Ishikawa (cell line): ENCODE results near the gene CHTF18.
A peak's percentile ranks its signal among the peaks of the same experiment; 100 is the strongest.

Experiments
- CEBPB ChIP-seq: IDR thresholded peaks from 2 replicates; pipeline ENCODE4 v1.6.1; 2012
- CREB1 ChIP-seq: IDR thresholded peaks from 2 replicates; pipeline ENCODE4 v1.6.1; 2012; ENCODE audit warnings: low read depth
- EGR1 ChIP-seq: IDR thresholded peaks from 2 replicates; pipeline ENCODE4 v1.6.1; 2012
- EP300 ChIP-seq: IDR thresholded peaks from 2 replicates; pipeline ENCODE4 v1.6.1; 2012; ENCODE audit warnings: borderline replicate concordance
- FOXM1 ChIP-seq: IDR thresholded peaks from 2 replicates; pipeline ENCODE4 v1.6.1; 2012; ENCODE audit warnings: low read depth, borderline replicate concordance
- NFIC ChIP-seq: IDR thresholded peaks from 2 replicates; pipeline ENCODE4 v1.6.1; 2012
- RAD21 ChIP-seq: IDR thresholded peaks from 2 replicates; pipeline ENCODE4 v1.6.1; 2012; ENCODE audit warnings: low read depth
- TAF1 ChIP-seq: IDR thresholded peaks from 2 replicates; pipeline ENCODE4 v1.6.1; 2012; ENCODE audit warnings: low read depth, mild to moderate bottlenecking
- TCF12 ChIP-seq: IDR thresholded peaks from 2 replicates; pipeline ENCODE4 v1.6.1; 2012; ENCODE audit warnings: low read depth
- TEAD4 ChIP-seq: IDR thresholded peaks from 2 replicates; pipeline ENCODE4 v1.6.1; 2012
- YY1 ChIP-seq: IDR thresholded peaks from 2 replicates; pipeline ENCODE4 v1.6.1; 2012; ENCODE audit warnings: low read depth
- ZBTB7A ChIP-seq: IDR thresholded peaks from 2 replicates; pipeline ENCODE4 v1.6.1; 2012; ENCODE audit warnings: low read depth
- TF ChIP-seq, protein P1 (sequence below): IDR thresholded peaks from 2 replicates; pipeline ENCODE4 v1.6.1; 2012
- TF ChIP-seq, protein P2 (sequence below): IDR thresholded peaks from 2 replicates; pipeline ENCODE4 v1.6.1; 2012; ENCODE audit warnings: low read depth, mild to moderate bottlenecking
- TF ChIP-seq, protein P3 (sequence below): IDR thresholded peaks from 2 replicates; pipeline ENCODE4 v1.6.1; 2012

CHTF18 gene

DNA sequence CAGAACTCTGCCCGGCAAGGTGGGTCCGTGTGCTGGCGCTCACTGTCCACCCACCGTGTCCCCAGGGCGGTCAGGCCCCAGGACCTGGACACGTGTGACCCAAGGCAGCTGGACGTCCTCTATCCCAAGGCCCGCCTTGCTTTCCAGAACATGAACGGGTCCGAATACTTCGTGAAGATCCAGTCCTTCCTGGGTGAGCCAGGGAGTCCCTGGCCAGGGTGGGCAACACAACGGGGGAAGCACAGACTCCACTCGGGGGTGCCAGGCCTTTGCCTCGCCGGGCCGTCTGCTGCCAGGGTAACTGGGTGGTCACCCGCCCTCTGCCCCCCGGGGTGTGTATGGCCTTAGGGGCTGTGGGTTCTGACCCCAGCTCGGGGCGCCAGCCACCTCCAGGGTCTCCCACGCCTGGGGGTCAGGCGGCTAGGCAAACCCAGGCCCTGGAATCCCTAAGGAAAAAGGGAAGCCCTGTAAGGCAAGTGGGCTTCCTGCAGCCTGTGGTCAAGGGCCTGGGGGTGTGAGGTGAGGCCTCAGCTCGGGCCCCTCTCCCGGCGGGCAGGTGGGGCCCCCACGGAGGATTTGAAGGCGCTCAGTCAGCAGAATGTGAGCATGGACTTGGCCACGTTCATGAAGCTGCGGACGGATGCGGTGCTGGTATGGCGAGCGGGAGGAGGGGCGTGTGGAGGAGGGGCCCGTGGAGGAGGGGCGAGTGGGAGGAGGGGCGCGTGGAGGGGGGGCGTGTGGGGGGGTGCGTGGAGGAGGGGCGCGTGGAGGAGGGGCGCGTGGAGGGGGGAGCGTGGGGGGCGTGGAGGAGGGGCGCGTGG is 21.4 kb upstream of the CHTF18 start:
- TF ChIP-seq CEBPB, result no peak

DNA sequence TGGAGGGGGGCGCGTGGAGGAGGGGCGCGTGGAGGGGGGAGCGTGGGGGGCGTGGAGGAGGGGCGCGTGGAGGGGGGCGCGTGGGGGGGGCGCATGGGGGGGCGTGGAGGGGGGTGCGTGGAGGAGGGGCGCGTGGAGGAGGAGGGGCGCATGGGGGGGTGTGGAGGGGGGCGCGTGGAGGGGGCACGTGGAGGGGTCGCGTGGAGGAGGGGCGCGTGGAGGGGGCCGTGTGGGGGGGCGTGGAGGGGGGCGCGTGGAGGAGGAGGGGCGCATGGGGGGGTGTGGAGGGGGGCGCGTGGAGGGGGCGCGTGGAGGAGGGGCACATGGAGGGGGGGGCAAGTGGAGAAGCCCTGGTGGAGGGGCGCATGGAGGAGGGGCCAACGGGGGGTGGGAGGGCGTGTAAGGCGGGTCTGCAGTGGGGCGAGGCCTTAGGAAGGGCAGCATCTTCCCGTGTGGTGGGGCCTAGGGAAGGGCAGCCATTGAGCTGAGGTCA is 20.6 kb upstream of the CHTF18 start:
- TF ChIP-seq RAD21 (no peak), ZBTB7A (no peak), CREB1 (no peak), CEBPB (no peak), YY1 (no peak), EGR1 (no peak), NFIC (no peak), EP300 (no peak), TCF12 (no peak), TEAD4 (no peak), TAF1 (no peak), FOXM1 (no peak)
- TF ChIP-seq, protein P1, sequence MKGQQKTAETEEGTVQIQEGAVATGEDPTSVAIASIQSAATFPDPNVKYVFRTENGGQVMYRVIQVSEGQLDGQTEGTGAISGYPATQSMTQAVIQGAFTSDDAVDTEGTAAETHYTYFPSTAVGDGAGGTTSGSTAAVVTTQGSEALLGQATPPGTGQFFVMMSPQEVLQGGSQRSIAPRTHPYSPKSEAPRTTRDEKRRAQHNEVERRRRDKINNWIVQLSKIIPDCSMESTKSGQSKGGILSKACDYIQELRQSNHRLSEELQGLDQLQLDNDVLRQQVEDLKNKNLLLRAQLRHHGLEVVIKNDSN, result no peak
- TF ChIP-seq, protein P2, sequence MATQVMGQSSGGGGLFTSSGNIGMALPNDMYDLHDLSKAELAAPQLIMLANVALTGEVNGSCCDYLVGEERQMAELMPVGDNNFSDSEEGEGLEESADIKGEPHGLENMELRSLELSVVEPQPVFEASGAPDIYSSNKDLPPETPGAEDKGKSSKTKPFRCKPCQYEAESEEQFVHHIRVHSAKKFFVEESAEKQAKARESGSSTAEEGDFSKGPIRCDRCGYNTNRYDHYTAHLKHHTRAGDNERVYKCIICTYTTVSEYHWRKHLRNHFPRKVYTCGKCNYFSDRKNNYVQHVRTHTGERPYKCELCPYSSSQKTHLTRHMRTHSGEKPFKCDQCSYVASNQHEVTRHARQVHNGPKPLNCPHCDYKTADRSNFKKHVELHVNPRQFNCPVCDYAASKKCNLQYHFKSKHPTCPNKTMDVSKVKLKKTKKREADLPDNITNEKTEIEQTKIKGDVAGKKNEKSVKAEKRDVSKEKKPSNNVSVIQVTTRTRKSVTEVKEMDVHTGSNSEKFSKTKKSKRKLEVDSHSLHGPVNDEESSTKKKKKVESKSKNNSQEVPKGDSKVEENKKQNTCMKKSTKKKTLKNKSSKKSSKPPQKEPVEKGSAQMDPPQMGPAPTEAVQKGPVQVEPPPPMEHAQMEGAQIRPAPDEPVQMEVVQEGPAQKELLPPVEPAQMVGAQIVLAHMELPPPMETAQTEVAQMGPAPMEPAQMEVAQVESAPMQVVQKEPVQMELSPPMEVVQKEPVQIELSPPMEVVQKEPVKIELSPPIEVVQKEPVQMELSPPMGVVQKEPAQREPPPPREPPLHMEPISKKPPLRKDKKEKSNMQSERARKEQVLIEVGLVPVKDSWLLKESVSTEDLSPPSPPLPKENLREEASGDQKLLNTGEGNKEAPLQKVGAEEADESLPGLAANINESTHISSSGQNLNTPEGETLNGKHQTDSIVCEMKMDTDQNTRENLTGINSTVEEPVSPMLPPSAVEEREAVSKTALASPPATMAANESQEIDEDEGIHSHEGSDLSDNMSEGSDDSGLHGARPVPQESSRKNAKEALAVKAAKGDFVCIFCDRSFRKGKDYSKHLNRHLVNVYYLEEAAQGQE, result no peak
- TF ChIP-seq, protein P3, sequence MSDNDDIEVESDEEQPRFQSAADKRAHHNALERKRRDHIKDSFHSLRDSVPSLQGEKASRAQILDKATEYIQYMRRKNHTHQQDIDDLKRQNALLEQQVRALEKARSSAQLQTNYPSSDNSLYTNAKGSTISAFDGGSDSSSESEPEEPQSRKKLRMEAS, result no peak

DNA sequence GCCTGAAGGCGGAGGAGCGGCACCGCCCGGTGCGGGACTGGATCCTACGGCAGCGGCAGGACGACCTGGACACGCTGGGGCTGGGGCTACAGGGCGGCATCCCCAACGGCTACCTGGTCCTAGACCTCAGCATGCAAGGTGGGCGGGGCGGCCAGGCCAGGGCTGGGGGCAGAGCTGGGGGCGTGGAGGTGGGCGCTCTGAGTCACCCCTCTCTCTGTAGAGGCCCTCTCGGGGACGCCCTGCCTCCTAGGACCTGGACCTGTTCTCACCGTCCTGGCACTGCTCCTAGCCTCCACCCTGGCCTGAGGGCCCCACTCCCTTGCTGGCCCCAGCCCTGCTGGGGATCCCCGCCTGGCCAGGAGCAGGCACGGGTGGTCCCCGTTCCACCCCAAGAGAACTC is 20.0 kb upstream of the CHTF18 start:
- TF ChIP-seq TEAD4, result no peak
- TF ChIP-seq ZBTB7A, result 0 out of 2 replicates have a peak, but pooled peaks have one; percentile 57

DNA sequence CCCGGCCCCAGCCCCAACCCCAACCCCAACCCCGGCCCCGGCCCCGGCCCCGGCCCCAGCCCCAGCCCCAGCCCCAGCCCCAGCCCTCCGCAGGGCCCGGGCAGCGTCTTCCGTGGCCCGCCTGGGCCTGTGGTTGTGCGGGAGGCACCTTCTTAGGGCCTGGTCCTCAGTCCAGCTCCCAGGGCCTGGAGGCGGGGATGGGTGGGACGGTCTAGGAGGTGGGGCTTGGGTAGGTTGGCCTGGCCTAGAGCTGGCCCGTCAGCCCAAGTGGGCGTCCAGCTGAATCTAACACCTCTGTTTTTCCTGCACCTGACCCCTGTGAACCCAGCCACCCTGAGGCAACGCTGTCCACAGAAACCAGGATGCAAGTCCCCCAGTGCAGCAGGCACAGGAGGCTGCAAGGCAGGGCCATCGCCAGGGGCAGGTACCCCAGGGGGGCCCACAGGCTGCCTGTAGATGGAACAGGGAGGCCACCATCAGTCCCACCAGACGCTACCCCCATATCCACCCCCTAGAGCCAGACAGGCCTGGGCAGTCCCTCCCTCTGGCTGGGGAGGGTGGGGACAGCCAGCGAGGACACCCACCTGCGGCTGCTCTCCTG is 19.1 kb upstream of the CHTF18 start:
- TF ChIP-seq ZBTB7A, result no peak
- TF ChIP-seq TAF1, result no peak
- TF ChIP-seq FOXM1, result no peak
- TF ChIP-seq TEAD4, result no peak
- TF ChIP-seq, protein P3, result no peak
- TF ChIP-seq TCF12, result no peak
- TF ChIP-seq YY1, result no peak
- TF ChIP-seq, protein P1, result no peak
- no peak for TF ChIP-seq NFIC
- TF ChIP-seq, protein P2, result no peak
- no peak for TF ChIP-seq CREB1

DNA sequence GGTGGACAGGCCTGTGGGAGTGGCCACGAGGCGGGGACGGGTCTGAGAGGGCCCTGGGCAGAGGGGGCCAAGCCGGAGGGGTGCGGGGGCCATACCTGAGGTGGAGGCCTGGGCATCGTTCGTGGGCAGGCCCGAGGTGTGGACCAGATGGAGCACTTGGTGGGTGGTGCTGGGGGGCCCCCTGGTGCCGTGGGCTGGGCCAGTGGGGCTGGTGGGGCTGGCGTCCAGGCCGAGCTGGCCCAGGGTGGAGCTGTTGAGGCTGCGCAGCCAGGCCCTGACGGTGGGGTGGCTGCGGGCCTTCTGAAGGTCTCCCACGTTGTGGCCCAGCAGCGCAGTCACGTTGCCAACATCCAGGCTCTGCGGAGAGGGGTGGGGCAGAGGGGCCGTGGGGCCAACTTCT is 18.5 kb upstream of the CHTF18 start:
- TF ChIP-seq TAF1, result no peak
- TF ChIP-seq CREB1, result no peak
- TF ChIP-seq ZBTB7A, result no peak
- no peak for TF ChIP-seq FOXM1
- no peak for TF ChIP-seq EGR1
- TF ChIP-seq, protein P3, result no peak
- TF ChIP-seq RAD21, result no peak
- TF ChIP-seq YY1, result no peak
- TF ChIP-seq CEBPB, result no peak
- TF ChIP-seq EP300, result no peak
- no peak for TF ChIP-seq NFIC
- TF ChIP-seq TCF12, result no peak
- TF ChIP-seq, protein P2, result no peak
- TF ChIP-seq, protein P1, result no peak
- no peak for TF ChIP-seq TEAD4
